Measurements from ENCODE around the gene HSD17B11. TPM values are rescaled to one million over a fixed set of nuclear protein-coding genes. Genes with fewer than 3 reads are reported as not detected.
"Not testable (repeated sequence)": the region's sequence is repeated elsewhere in the genome, so short reads cannot be mapped to it uniquely, and the experiment has no call there.

The HSD17B11 gene
- total and polyA plus RNA-seq, 12 donors, result 4.6 to 25.4 (median 12.2) TPM

DNA sequence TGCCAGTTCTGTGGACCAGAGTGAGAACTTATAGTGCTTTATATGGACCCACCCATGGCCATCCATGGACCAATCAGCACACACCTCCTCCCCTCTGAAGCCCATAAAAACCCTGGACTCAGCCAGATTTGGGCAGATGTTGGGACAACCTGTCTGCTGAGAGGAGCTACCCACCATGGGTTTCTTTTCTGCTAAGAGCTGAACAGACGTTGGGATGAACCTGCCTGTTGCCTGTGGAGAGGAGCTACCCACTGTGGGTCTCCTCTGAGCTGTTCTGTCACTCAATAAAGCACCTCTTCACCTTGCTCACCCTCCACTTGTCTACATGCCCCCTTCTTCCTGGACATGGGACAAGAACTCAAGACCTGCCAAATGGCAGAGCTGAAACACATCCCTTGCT lies 9.0 kb upstream of the HSD17B11 start:
- Histone ChIP-seq H3K4me1 (no peaks in the 10 kb centered on the region), H3K9me3 (no peaks in the 10 kb centered on the region), H3K4me3 (no peak overlapping the region), H3K27me3 (no peaks in the 10 kb centered on the region), H3K36me3 (no peaks in the 10 kb centered on the region), H3K27ac (no peak overlapping the region)
- ATAC-seq, result no peak
- TF ChIP-seq, protein P1, sequence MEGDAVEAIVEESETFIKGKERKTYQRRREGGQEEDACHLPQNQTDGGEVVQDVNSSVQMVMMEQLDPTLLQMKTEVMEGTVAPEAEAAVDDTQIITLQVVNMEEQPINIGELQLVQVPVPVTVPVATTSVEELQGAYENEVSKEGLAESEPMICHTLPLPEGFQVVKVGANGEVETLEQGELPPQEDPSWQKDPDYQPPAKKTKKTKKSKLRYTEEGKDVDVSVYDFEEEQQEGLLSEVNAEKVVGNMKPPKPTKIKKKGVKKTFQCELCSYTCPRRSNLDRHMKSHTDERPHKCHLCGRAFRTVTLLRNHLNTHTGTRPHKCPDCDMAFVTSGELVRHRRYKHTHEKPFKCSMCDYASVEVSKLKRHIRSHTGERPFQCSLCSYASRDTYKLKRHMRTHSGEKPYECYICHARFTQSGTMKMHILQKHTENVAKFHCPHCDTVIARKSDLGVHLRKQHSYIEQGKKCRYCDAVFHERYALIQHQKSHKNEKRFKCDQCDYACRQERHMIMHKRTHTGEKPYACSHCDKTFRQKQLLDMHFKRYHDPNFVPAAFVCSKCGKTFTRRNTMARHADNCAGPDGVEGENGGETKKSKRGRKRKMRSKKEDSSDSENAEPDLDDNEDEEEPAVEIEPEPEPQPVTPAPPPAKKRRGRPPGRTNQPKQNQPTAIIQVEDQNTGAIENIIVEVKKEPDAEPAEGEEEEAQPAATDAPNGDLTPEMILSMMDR (IDR thresholded peaks at IDR 0.05), result no peak
- no peak for DNase-seq
- intact Hi-C loops (cut with DNase I), result no loop called here
- WGBS, 2 donors, result 70 to 79% methylated on average over 1 of the region's 1 CpG

DNA sequence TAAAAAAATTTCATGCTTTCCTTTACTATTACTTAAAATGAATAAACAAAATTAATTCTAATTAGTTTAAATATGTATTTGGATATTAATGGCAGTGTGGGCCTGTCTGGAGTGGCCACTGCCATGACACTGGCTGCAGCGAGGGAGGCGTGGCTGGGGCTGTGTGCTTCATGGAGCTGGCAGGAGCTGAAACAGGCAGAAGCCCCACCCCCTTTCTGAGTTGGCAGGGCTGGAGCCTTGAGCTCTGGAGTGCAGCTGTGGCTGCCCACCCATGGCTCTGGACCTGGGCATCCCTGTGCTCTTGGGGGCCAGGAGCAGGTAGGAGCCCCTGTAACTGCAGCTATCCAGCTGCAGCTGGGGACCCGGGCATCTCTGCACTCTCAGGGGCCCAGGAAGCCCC lies 8.2 kb upstream of the HSD17B11 start:
- no peaks in the 10 kb centered on the region for H3K27me3 ChIP-seq
- H3K4me1 ChIP-seq, result no peaks in the 10 kb centered on the region
- no peak overlapping the region for H3K27ac ChIP-seq
- H3K9me3 ChIP-seq, result no peaks in the 10 kb centered on the region
- DNase-seq (peak in 1 of 2 donors; percentile 25), ATAC-seq (peak in 4 of 8 donors; percentile 52 to 70 (median 57))
- intact Hi-C loops (cut with DNase I), result no loop called here
- H3K36me3 ChIP-seq, result no peaks in the 10 kb centered on the region
- TF ChIP-seq, protein P1 (IDR thresholded peaks at IDR 0.05), result no peak
- WGBS, 2 donors, result 83% methylated on average over 3 of the region's 3 CpGs
- H3K4me3 ChIP-seq, result no peak overlapping the region

DNA sequence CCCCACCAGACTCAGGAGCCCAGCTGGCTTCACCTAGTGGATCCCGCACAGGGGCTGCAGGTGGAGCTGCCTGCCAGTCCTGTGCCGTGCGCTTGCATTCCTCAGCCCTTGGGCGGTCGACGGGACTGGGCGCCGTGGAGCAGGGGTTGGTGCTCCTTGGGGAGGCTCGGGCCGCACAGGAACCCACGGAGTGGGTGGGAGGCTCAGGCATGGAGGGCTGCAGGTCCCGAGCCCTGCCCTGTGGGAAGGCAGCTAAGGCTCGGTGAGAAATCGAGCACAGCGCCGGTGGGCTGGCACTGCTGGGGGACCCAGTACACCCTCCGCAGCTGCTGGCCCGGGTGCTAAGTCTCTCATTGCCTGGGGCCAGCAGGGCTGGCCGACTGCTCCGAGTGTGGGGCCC lies 4.9 kb upstream of the HSD17B11 start:
- H3K9me3 ChIP-seq; ATAC-seq; H3K27ac ChIP-seq; H3K27me3 ChIP-seq; H3K4me1 ChIP-seq; DNase-seq; H3K4me3 ChIP-seq; intact Hi-C loops (cut with DNase I); H3K36me3 ChIP-seq: not testable (repeated sequence)
- WGBS, 2 donors, result 93 to 98% methylated on average over 13 to 20 of the region's 20 CpGs

DNA sequence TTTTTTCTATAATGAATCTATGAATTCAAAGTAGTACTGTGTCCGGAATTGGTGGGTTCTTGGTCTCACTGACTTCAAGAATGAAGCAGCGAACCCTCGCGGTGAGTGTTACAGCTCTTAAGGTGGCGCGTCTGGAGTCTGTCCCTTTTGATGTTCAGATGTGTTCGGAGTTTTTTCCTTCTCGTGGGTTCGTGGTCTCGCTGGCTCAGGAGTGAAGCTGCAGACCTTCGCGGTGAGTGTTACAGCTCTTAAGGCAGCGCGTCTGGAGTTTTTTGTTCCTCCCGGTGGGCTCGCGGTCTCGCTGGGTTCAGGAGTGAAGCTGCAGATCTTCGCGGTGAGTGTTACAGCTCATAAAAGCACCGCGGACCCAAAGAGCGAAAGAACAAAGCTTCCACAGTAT lies 4.1 kb upstream of the HSD17B11 start:
- H3K27me3 ChIP-seq; H3K36me3 ChIP-seq; H3K9me3 ChIP-seq; intact Hi-C loops (cut with DNase I); H3K4me3 ChIP-seq; DNase-seq; H3K27ac ChIP-seq; ATAC-seq: not testable (repeated sequence)
- WGBS, 2 donors, result 91 to 95% methylated on average over 23 of the region's 23 CpGs
- peaks cover 0 to 12% (median 8%) of the 10 kb centered on the region in 9 donors for H3K4me1 ChIP-seq

DNA sequence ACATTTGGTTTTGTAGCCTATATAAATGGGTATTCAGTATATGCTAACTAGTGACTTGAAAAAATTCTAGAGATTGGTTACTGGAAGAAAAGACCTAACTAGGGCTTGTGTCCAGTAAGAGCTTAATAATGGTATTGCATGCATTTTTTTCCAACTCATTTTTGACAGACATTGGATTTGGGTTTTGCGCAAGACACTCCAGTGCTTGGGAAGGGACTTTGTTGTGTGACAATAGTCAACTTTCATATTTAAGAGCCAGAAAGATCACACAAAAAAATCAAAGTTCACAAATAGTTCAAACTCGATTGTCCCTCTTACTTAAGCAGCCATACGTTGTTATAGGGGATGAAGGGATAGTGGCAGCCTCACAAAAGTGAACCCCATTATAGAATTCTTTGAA lies 1.2 kb upstream of the HSD17B11 start:
- Histone ChIP-seq H3K4me3 (peak overlapping the region in 6 of 10 donors; percentile 67 to 79 (median 68)), H3K27ac (peak overlapping the region in 8 of 10 donors; percentile 84 to 95 (median 90)), H3K36me3 (peaks cover 0 to 7% (median 0%) of the 10 kb centered on the region in 9 donors), H3K4me1 (peaks cover 0 to 35% (median 25%) of the 10 kb centered on the region in 9 donors), H3K9me3 (peaks cover 0 to 12% (median 5%) of the 10 kb centered on the region in 11 donors), H3K27me3 (no peaks in the 10 kb centered on the region)
- intact Hi-C loops (cut with DNase I), result no loop called here
- TF ChIP-seq, protein P1 (IDR thresholded peaks at IDR 0.05), result no peak
- no peak for ATAC-seq
- DNase-seq, result no peak
- 76 to 92% methylated on average over 3 of the region's 3 CpGs for whole genome bisulfite sequencing, 2 donors
